ENCODE data around the gene IL1RAPL1.

Gene IL1RAPL1

DNA sequence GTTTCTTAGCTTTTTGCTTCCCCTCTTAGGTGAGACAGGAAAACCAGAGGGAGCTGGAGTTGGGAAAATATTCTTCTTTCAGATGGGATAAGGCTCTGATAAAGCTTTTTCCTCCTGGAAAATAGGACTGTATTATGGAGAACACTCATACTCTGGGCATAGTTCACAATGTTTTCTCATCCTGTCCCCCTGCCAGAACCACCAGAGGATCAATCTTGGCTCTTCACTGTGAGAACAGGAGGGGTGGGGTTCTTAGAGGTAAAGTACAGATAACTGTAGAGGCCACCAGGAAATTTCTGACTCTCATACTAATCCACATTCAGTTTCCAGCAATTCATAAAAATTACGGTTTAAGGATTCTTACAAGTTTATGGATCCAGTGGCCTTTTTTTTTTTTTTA is 966.3 kb downstream of the IL1RAPL1 start:
- no peak for DNase-seq

DNA sequence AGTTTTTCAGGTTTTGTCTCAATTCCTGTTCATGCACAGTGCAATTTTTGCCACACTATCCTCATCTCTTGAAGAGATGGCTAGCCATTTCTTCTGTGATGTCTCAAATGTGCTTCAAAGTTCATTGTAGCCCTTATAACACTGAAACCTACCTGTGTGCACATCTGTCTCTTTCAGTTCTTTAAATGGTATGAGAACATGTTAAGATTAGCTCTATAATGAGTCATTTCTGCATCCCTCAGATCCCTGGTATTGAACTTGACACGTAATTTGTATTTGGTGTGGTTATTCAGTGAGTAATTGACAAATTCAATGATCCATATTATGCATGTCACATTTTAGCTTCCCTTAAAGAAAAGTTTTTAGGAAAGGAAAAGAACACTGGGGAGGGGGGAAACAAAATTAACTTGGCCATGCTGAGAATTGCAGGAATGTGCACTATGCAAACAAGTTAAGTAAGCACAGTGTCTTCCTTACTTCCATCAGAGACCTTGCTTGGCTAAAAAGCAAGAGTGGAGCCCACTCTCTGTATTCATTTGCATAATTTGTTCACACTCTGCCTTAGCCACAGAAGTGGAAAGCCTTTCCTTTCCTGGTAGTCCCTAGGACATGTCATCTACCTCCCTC is 968.3 kb downstream of the IL1RAPL1 start:
- no peak for DNase-seq

DNA sequence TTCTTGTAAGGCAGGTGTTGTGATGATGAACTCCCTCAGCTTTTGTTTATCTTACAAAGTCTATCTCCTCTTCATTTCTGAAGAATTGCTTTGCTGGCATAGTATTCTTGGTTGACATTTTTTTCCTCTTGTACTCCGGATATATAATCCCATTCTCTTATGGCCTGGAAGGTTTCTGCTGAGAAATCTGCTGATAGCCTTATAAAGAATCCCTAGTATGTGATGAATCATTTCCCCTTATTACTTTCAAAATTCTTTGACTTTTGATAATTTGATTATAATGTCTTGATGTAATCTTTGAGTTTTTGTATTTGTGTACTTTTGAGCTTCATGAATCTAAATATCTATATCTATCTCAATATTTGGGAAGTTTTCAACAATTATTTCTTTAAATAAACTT is 972.8 kb downstream of the IL1RAPL1 start:
- DNase-seq = no peak

DNA sequence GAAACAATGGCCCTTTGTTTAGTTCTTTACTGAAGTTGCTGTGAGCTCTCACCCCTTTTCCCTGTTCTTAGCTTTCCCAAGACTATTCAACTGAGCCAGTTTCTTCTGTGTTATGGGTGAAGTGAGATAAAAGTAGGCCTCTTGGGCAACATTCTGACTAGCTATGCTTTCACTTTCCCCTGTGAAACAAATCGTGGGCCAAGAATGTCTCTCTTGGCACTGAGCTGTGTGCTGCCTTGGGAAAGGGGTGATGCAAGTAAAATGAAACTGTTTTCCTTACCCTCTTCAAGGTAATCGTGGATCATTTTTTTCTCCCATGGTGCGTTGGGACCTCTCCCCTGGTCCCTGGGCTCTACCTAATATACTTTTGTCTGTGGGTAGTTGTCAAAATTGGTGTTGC is 974.2 kb downstream of the IL1RAPL1 start:
- DNase-seq = no peak

DNA sequence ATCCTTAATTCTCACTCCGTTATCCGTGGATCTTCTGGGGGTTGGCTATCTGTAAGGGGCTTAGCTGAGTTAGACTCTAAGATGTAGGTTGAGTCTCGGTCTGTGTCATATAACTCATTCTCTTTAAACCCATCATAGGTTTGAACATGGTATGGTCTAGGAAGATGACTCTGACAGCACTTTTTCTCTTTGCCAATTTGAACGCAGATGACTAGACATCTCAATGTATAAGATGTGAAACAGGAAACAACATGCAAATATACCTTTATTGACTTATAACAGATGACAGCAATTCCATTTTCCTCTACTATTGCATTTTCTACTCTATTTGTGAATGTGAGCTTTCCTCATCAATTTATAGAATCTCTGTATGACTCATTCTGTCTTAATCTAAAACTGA is 993.3 kb downstream of the IL1RAPL1 start:
- no peak for DNase-seq

DNA sequence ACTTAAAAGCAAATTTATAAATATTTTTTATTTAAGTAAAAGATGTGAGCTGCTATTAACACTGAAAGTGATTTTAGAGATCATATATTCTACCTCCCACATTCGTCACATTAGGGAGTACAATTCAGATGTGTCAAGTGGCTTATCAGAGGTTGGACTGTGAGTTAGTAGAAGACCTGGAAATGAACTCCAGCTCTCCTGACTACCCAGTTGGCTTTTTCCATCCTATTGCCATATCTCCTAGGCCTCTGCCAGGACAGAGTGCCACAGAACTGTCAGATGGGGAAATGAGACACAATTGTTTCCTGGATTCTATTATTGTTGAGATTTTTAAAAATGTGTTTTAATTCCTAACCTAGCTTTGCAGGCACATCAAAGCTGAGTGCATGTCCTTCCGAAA is 994.0 kb downstream of the IL1RAPL1 start:
- no peak for DNase-seq

DNA sequence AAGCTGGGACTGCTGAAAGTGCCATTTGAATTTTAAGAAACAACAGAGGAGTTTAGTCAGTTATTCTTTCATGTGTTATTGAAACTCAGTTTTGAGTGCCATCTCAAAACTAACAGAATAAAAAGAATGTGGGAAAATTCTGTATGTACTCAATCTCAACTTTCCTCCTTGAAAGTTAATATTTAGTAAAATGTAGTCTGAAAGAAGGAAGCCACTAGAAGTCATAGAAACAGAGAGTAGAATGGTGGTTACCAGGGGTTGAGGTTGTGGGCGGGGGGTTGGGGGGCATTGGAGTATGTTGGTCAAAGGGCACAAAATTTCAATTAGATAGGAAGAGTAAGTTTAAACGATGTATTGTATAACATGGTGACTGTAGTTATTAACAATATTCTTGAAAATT is 999.9 kb downstream of the IL1RAPL1 start:
- no peak for DNase-seq

DNA sequence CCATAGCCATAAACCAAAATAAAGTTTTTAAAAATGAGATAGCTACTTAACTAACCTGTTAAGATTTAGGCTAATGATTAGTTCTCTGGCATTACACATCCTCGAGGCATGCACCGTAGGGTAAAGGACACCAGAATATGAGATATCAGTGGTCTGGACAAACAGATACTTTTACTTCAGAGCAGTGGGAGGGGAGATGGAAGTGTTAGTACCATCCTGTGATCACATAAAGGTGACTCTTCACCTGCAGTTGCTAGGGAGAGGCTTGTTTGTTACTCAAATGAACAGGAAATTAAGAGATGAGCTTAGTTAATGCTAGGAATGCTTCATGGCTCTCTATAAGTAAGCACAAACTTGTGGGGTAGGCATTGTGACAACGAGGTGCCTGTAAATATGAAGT is 1003.7 kb downstream of the IL1RAPL1 start:
- DNase-seq = no peak

DNA sequence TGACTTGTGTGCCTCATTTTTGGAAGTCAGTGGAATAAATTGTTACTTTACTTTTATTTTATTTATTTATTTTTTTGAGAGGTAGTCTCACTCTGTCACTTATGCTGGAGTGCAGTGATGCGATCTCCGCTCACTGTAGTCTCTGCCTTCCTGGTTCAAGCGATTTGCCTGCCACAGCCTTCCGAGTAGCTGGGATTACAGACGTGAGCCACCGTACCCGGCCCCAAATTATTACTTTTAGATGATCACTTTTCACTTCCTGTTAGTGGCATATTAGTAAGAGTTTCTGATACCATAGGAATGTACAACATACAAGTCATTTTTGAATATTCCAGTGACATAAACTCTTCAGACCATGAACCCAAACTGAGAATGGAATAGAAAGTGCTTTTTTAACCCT is 1017.1 kb downstream of the IL1RAPL1 start:
- no peak for DNase-seq

DNA sequence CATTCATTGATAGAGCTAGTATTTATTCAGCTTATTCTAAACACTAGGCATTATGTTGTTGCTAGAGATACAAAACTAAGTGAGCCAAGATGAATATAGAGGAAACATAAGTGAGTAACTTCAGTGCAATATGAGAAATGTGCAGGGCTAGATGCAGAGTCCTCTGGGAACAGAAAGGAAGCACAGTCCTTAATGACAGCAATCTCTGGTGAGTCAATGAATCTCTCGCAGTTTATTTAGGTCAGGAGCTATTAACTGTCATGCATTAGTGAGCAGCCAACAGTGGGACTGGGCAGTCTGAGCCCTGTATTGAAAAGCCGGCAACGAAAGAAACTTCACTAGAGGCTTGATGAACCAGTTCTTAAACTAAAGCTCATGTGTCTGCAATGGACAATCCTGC is 1030.0 kb downstream of the IL1RAPL1 start:
- DNase-seq = no peak

DNA sequence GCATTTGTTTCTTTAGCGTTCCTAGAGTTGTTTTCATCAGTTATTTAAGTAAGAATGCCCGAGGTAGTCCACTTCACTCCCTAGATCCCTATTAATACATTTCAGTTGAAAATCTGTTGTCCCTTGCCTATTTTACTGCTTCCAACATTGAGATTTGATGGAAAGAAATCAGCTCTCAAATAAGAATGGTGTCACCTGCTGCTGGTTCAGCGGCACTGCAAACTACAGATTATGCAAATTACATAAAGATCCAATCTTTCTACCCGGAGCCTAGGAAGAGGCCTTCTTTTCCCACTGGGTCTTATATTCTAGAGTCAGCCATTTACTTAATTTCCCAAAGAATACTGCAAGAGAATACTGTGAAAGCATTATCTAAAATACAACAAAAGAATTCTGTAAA is 1030.5 kb downstream of the IL1RAPL1 start:
- DNase-seq = no peak

DNA sequence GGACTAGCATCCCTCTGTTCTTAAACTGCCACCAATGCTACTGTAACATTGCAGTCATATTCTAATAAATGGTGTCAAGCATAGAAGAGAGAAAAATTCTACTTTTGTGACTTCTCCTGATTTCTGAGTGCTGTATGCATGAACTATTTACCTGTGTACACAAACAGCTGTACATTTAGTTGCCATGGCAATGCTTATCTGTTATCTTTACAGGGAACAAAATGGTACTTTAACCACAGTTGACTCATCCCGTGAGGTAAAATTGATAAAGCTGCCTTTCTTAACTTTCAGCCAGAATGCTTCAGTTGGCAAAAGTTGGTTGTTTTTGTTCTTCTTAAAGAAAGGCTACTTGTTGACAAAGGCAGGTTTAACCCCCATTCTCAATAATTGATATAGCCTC is 1040.6 kb downstream of the IL1RAPL1 start:
- DNase-seq = no peak

DNA sequence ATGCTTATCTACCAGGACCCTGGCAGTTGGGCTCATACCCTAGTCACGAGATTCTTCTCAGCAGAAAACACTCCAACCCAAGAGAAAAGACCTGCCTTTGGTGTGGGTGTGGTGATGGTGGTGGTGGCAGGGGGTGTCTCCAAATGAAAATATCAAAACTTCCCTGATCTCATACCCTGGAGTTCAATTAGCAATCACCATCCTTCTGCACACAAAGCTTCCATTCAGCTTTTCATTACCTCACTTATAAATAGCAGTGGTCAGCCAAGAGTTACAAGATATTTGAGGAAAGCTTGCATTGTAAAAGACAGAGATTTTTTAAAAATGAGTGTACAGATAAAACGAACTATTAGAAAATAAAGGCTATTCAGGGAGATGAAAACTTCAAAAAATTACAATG is 1047.3 kb downstream of the IL1RAPL1 start:
- DNase-seq = no peak

DNA sequence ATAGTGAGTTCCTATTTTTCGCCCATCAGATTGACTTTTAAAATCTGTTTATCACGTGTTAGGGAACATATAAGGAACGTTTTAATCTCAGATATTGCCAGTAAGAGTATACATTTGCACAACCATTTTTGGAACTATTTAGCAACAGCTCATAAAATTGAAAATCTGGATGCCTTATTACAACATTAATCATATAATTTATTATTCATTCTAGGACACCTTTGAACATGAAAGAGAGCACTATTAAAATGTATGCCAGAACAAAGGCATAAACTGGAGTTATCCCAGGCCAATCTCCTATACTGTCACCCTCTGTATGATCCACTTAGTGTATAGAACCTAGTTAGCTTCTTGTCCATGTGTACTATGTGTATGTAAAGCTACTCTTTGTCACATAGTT is 1049.1 kb downstream of the IL1RAPL1 start:
- DNase-seq = no peak

DNA sequence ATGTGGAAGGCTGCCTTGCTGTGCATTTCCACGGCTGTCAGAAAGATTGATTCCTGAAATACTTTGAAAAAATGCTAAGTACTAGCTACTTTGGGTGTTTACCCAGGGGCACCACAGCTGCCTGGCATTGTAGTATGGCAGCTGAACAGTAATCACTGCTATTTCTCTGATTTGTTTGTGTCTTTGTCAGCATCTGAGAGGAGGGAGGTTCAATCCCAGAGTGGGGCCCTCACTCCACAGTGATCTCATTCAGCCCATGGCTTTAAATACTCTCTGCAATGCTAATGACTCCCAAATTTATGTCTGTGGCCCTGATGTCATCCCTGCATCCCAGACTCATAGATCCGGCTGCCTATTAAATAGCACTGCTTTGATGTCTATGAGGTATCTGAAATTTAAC is 1052.9 kb downstream of the IL1RAPL1 start:
- DNase-seq = no peak

DNA sequence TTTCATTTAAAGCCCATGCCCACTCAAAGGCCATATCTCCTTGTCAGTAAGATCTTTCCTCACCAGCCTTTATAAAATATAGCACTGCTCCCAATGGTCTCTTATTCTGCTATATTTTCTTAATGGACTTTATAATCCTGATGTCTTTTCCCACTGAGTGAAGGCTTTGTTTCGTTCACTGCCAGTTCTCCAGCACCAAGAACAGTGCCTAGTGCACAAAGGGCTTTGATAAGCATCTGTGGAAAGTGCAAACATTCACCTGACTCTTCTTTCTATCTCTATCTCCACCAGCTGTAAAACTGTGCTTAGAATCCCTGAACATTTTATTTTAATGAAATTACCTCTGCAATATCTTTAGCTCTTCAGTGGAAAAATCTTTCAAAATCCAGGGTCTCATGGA is 1054.2 kb downstream of the IL1RAPL1 start:
- no peak for DNase-seq

DNA sequence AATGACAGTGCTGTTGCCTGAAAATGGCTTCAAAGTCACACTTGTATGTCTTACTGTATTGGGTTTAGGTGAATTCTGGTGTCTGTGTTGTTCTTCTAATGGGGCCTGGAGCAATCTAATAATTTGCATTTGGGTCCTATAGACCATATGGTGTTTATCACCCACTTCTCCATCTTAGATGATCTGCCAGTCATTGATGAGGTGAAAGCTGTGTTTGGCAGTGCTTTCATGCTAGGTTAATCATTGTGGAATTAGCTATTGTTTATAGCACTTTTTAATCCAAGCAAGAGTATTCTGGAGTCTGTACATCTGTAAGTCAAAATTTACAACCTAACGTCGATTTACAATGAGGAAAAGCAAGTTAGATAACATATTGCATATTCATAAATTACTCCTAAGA is 1055.9 kb downstream of the IL1RAPL1 start:
- DNase-seq = no peak

DNA sequence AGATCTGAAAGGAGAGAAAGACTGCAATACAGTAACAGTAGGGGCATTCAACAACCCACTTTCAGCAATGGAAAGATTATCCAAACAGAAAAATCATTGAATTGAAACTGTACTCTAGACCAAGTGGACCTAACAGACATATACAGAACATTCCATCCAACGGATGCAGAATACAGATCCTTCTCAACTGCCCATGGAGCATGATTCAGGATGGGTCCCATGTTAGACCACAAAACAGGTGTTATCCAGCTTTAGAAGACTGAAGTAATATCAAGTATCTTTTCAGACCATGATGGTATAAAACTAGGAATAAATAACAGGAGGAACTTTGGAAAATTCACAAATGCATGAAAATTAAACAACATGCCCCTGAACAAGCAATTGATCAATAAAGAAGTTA is 1060.9 kb downstream of the IL1RAPL1 start:
- DNase-seq = no peak

DNA sequence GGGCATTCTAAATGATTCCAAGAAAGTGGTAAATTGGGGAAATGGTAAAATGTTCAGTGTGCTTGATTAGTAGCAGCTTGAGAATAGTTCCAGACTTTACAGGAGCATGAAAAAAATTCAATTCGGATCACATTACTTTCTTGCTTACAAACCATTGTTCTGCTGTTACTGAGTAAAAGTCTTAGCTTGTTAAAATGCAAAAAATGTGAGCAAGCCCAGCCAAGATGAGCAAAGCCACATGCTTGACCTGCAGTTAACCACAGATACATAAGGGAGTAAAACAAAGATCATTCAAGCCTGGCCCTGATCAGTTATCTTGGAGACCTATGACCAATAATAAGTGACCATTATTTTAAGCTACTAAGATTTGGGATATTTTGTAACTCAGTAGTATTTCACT is 1065.2 kb downstream of the IL1RAPL1 start:
- no peak for DNase-seq

DNA sequence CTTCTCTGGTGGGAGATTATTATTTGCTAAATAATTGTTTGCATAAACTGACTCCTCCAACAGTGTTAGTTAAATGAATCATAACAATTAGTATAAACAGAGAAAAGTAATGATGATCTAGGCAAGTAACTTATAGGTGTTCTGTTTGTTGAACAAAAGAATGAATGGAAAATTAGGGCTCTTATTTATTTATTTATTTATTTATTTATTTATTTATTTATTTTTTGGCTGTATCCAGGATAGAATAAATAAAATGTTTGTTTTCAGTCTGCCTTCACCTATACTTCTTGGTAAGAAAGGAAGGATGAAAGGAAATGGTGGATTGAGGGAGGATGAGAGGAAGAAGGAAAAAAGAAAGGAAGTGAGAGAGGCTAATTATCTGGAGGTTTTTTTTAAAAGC is 1066.5 kb downstream of the IL1RAPL1 start:
- no peak for DNase-seq

DNA sequence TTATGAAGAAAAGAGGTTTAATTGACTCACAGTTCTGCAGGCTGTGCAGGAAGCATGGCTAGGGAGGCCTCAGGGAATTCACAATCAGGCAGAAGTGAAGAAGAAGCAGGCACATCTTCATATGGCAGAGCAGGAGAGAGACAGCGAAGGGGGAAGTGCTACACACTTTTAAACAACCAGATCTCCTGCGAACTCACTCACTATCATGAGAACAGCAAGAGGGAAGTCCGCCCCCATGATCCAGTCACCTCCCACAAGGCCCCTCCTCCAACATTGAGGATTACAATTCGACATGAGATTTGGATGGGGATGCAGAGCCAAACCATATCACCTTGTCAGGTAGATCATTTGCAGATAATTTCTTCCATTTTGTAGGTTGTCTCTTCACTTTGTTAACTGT is 1072.7 kb downstream of the IL1RAPL1 start:
- no peak for DNase-seq

DNA sequence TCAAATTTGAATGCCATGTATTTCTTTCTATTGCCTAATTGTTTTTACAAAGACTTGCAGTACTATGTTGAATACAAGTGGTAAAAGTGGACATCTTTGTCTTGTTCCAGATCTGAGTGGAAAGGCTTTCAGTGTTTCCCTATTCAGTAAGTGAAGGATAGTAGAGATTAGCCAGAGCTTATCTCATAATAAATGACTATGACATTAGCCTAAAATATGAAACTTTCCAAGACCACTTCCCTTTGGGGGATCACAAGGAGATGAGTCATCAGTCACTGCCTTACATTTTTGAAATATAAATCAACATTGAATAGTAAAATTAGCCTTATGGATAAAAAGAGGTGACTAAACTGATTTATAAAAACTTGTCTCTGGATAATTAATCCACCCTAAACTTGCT is 1074.0 kb downstream of the IL1RAPL1 start:
- no peak for DNase-seq

DNA sequence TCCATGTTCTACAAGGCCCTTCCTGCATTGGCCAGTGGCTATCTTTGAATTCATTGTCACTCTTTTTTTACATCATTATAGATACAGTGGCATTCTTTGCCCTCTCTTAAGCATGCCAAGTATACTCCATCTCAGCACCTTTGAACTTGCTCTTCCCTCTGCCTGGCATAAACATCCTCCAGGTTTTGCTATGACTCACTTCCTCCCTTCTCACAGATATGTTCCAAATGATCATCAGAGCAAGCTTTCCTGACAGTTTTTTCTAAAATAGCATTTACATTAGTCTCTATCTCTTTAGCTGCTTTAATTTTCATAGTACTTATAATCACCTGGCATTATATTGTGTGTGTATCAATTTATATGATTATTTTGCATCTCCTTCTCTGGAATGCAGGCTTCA is 1074.9 kb downstream of the IL1RAPL1 start:
- no peak for DNase-seq

DNA sequence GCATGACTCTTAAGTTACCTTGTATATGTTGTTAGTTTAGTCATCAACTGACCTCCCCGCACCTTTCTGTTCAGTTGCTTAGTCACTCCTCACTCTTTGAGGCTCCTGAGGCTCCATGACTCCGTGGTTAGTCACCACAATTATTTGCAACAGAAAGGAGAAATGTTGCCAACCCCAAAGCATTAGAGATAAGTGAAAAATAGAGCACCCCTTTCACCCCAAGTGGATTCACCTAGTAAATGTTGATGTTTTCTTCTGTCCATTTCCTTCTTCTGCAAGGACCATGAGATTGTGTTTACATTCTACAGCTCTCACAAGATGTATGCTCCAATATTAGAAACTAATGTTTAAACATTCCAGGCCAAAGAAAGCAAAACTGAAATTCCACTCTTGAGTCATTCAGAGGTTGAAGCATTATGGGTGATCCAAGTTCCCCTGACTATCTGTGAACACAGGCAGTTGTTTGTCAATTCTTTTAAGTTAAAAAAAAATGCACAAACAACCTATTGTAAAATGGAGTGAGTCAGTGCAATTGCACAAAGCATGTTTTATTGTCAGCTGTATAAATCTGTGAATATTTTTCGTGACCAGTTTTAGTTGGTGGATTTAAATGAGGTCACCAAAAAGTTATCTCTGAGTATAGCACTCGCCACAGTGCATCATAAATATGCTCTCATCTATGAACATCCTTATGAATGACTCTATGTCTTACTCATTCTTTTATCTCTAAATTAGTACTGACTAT is 1075.7 kb downstream of the IL1RAPL1 start:
- DNase-seq = no peak

DNA sequence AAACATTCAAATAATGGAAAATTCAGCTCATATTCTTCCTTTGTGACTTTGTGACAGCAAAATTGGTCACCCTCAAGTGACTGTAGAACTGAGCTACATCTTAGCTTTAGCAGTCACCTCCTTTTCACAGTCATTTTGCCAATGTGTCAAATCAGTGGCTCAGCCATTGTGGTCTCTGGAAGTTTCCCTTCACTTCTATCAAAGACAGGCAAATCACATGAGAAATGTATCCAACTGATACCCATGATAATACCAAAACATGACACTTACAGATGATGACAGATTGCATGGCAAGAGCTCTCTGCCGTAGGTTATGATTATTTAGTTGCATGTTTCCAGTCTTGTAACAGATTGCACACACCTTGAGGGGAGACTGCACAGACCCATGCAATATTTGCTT is 1078.3 kb downstream of the IL1RAPL1 start:
- no peak for DNase-seq

Data from CD4-positive, alpha-beta T cell treated with Interleukin-10 for 1 hour (primary cell).